Measurements from ENCODE around the gene SAMD1.

Gene SAMD1

DNA sequence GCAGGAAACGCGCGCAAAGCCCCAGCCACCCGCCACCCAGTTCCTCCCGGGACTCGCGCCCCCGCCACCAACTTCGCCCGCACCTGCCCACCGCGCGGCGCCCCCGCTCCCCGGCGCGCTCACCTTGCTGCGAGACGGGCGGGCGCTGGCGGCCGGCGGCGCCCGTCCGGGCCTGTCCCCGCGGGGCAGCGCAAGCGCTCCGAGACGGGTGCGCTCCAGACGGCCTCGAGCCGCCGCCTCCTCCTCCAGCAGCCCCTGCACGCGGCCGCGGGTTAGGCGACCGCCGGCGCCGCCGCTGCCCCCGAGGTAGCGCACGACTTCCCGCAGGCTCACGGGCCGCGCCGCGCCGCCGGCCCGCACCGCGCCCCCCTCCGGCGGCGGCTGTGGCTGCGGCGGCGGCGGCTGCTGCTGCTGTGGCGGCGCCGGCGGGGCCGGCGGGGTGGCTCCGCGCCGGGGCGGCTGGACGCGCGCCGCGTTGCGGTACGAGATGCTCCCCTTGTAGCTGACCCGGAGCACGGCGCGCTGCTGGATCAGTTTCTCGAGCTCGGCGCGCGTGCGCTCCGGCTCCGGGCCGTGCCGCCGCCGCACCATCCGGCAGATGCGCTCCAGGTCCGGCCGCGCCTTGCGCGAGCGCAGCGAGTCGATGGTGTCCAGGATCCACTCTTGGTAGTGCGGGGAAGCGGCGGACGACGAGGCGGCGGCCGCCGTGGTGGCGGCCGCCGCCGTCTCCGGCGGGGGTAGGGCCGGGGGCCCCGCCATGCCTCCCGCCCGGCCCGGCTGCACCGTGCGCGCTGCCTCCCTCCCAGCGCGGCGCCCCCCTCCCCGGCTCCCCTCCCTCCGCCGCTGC is 666 bp downstream of the SAMD1 start:
- DNase-seq (ENCODE audit: low read depth in 2 of 2) = peak in 1 of 2 experiments; percentile 20

DNA sequence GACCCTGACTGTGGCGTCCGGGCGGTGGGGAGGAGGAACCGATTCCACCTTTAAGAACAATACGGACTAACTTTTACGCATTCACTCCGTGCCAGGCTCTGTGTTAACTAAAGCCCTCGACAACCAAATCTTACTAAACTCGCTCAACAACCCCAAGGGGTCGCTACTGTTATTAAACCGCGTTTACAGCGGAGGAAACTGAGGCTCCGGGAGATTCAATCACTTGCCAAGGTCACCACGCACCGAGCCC is 1.2 kb downstream of the SAMD1 start:
- no peak for DNase-seq (ENCODE audit: low read depth in 2 of 2)

DNA sequence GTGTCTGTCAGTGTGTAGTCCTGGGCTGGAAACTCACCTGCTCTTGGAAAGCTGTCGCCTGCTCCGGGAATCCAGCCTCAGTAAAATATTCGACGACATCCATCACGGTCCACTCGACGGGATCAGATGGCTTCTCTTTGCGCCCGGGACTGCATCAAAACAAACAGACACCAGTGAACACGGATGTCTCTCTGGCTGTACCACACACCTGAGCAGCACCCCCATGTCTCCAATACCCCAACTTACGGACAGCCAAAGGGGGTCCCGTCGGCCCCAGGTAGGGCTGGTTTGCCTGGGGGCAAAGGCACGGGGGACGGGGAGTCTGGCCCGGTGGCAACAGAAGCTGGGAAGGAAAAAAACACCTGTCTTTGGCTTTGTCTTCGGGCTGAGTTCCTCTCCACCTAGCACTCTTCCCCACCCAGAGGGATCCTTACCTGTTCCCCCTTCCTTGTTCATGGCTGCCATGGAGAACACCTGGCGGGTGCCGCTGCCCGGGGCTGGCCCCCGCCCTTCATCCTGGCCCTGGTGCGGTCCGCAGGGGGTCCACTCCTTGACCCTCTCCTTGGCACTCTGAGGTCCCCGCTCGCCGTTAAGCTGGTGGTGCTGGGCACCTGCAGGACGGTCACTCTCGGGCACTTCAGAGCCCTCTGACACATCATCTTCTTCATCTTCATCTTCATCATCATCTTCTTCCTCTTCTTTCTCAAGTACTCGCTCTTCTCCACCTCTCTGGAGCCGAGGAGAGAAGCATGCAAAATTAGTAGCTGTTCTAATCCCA is 1.7 kb downstream of the SAMD1 start:
- no peak for DNase-seq (ENCODE audit: low read depth in 2 of 2)

DNA sequence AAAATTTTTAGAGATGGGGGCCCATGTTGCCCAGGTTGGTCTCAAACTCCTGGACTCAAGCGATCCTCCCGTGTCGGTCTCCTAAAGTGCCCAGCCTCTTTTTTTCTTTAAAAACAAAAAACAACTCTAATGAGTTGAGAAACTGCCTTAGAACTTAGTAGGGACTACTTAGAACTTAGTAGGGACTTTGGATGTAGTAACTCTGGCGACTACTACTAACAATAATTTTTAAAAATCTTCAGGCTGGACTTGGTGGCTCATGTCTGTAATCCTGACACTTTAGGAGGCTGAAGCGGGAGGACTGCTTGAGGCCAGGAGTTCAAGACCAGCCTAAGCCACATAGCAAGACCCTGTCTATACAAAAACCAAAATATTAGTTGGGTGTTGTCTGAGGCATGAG is 4.5 kb downstream of the SAMD1 start:
- no peak for DNase-seq (ENCODE audit: low read depth in 2 of 2)

DNA sequence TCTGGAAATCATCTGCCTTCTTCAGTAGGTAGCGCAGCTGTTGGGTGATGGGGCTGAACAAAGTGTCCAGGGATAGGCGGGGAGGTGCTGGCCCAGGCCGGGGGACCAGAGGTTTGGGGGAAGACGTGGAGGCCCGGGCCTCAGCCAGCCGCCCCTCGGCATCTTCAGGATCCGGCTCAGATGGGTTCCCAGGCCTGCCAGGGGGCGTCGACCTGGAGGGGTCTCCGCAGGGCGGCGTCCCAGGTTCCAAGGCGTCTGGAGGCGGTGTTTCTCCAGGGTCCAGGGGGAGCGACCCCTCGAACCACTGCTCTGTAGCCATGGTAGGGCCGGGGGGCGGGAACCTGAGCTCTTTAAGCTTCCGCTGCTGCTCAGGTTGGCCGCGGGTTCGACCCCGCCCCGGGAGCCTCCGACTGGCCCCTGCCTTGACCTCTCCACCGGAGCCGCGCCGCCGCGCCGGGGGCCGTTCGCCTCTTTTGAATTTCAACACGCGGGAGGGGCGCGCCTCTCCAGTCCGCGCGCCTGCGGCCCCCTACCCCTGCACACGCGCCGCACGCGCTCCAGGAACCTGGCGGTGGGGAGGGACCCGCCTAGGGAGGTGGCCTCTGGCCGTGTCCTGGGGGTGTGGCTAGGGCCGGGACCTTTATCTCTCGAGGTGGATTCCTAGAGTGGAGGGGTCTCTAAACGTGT is 5.1 kb downstream of the SAMD1 start, which contains the start of gene C19orf67:
Gene C19orf67, minus strand, starts transcription at position 475 of the 687 bp plus-strand sequence. Its CDS starts 156 bp downstream, at position 319.
- no peak for DNase-seq (ENCODE audit: low read depth in 2 of 2)

DNA sequence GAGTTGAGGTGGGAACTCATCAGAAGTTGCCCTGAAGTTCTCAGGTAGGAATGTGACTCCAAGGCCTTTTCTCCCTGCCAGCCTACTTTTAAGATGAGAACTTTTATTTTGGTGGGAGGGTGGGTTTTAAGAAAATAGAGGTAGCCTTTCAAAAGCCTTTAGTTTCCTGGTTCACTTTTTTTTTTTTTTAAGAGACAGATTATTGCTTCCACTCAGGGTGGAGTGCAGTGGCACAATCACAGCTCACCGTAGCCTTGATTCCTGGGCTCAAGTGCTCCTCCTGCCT is 7.9 kb downstream of the SAMD1 start:
- no peak for DNase-seq (ENCODE audit: low read depth in 2 of 2)

DNA sequence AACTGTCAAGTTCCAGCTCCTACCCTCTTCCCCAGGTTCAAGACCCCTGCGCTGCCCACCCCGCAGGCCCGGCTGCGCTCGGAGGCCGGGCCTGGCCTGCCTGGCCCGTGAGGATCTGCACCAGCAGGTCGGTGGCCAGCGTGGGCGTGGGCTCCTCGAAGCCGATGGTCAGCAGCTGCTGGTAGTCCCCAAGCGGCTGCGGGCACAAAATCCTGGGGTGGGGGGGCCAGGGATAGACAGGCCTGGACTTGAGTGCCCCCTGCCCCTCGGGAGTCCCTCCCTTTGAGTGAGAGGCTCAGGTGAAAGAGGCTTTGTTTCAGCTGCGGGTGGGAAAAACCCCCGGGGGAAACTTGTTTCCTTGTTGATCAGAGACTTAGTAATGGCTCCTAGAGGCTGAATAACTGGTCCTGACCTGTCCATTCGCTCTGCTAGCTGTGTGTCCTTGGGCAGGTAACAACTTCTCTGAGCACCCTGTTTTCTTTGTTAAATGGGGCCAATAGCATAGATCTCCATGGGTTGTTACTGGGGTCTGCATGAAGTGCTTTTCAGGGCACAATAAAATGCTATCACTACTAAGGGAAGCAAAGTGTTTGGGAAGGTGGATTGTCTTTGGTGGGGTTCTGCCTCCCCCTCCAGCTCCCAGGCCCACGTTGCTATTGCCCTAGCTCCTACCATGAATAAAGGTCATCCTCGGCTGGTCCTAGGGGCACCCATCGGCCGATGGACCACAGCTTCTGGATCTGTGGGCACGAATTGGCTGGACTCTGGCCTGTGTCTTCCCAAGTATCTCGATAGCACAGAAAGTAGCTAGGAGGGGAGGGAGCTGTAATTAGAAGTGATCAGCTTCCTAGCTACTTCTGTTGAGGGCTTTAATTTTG is 8.5 kb downstream of the SAMD1 start:
- DNase-seq (ENCODE audit: low read depth in 2 of 2) = no peak

DNA sequence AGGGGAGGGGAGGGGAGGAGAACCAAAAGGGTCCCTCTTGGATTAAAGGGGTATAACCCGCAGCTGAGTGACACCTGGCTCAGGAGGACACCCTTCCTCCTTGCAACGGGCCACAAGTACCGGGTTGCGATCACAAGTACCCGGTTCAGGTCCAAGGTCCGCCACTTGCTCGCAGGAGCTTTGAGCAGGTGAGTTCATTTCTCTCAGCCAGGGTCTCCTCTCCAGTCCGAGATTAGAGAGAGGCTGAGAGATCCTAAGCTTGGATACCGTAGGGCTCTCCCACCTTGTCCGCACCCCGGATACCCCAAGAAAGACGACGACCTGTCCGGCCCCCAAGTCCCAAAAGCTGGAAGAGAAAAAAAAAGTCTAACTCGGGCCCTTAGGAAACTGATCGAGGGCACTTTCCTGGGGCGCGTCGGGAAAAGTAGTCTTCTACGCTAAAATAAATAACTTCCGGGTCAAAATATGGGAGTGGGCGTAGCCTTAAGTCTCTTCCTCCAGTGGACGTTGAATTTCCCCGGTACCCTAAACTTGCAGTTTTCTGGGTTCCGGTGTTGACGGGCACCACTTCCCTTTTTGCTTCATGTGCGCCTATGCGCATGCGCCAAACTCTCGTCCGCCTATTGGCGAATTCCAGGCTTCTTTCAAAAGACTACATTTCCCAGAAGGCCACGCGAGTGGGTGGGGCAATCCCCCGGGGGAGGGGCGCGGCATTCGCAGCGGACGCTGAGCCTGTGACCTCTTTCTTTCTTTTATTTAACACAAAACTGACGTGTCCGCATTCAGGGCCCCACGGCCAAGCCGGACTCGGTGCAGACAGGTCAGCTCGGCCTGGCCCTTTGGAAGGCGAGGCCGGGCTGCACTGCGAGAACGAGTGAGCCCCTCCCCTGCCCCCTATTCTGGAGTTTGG is 9.4 kb downstream of the SAMD1 start:
- DNase-seq (ENCODE audit: low read depth in 2 of 2) = peak; percentile 99

DNA sequence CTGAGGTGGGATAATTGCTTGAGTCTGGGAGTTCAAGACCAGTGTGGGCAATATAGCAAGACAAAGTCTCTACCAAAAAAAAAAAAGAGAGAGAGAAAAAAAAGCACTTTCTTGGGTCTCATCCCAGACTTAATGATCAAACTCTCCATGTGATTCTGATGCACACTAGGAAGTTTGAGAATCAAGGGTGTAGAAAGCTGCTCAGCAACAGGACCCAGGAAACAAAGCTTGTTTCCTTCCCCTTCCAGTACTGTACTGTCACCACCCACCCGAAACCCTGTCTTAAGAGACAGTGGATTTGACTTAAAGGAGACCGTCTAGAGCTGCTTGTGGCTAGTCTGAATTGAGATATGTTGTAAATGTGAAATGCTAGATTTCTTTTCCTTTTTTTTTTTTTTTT is 12.1 kb downstream of the SAMD1 start:
- no peak for DNase-seq (ENCODE audit: low read depth in 2 of 2)

DNA sequence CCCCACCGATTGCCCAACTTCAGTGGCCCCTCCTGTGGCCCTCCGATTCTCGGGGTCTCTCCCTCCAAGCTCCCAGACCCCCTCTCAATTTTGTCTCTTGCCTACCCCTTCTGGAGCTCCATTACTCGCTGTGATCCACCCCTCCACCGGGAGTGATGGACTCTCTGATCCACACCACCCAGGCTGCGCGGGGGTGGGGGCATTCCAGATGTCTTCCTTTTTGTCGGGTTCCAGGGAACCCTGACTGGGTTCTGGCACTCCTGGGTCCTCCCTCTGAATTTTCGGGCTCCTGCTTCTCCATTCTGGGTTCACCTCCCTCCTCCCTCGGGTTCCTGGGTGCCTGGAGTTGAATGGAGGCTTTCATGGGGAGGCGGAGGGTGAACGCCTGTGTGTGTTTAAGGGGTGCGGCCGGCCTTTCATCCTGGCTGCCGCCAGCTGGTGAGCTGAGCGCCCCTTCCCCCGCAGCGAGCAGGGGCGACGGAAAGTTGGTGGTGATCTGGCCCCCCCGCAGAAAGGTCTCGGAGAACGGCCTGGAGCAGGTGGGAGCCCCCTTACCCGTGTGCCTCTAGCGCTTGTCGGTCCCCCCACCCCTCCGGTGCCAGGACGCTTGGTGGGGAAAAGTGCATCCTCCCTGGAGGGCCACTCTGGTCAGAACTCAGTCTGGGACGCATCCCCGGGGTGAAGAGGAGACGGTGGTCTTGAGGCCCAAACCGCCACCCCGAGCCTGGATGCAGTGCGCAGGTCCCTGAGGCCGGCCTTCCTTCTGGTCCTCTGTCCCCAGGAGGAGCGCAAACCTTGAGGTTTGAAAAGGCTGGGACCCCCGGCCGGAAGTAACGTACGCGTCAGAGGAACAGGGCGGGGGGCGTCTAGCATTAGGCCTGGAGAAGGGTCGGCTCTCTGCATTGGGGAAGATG is 16.4 kb downstream of the SAMD1 start:
- no peak for DNase-seq (ENCODE audit: low read depth in 2 of 2)

DNA sequence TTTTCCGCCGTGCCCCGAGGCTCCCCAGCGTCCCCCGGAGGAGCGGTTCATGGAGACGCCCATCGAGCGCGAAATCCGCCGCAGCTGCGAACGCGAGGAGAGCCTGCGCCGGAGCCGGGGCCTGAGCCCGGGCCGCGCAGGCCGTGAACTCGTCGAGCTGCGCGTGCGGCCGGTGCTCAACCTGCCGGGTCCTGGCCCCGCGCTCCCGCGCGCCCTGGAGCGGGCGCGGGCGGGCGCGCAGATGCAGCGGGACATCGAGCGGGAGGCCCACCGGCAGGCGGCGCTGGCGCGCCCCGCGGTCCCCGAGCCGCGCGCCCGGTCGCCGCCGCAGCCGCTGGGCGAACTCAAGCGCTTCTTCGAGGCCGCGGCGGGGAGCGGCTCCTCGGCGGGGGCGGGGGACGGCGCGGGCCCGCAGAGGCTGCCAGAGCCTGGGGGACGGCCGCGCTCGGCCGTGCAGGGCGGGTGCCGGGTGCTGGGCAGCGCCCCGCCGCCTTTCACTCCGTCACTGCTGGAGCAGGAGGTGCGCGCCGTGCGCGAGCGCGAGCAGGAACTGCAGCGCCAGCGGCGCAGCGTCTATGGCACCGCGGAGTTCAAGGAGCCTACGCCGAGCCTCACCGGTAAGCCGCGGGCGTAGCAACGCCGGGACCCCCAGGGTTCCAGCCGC is 17.2 kb downstream of the SAMD1 start:
- DNase-seq (ENCODE audit: low read depth in 2 of 2) = peak; percentile 25 to 32

DNA sequence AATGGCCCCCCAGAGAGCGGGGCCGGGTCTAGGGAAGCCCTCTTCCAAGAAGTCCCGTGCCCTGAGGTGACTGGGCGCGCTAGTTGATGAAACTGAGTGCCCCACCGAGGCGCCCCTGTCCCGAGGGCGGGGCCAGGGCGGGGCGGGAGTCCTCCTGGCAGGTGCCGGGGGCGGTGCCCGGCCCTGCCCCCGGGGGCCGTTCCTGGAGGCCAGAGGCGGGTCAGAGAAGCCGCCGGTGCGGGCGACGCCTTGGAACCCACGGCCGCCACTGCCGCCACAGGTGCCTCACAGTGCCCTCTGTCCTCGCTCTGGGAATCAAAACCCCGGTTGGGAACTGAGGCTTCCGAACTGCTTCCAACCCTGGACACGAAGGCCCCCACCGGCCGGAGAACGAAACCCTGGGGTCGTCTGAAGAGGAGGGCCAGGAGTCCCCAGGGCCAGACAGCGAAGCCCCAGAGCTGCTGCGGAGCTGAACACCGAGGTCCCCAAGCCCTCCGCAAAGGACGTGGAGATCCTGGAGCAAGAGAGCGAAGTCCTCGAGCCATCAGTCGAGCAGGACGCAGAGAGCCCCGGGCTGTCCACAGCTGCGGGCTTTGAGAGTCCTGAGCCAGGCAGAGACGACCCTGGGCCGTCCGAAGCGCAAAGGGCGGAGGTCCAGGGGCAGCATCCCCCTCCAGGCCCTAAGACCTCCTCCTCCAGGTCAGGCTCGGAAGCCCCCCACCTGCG is 17.9 kb downstream of the SAMD1 start, which contains the start of gene MISP3:
Gene MISP3, plus strand, starts transcription at position 252 of the 726 bp plus-strand sequence. CDS start 524 bp downstream, outside the sequence.
- no peak for DNase-seq (ENCODE audit: low read depth in 2 of 2)

DNA sequence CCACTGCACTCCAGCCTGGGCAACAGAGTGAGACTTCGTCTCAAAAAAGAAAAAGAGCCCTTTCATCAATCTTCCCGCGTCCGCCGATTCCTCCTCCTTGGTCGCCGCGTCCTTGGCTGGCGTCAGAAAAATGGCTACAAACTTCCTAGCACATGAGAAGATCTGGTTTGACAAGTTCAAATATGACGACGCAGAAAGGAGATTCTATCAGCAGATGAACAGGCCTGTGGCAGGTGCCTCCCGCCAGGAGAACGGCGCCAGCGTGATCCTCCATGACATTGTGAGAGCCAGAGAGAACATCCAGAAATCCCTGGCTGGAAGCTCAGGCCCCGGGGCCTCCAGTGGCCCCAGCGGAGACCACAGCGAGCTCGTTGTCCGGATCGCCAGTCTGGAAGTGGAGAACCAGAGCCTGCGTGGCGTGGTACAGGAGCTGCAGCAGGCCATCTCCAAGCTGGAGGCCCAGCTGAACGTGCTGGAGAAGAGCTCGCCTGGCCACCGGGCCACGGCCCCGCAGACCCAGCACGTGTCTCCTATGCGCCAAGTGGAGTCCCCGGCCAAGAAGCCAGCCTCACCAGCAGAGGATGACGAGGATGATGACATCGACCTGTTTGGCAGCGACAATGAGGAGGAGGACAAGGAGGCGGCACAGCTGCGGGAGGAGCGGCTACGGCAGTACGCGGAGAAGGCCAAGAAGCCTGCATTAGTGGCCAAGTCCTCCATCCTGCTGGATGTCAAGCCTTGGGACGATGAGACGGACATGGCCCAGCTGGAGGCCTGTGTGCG is 20.1 kb downstream of the SAMD1 start:
- DNase-seq (ENCODE audit: low read depth in 2 of 2) = no peak

DNA sequence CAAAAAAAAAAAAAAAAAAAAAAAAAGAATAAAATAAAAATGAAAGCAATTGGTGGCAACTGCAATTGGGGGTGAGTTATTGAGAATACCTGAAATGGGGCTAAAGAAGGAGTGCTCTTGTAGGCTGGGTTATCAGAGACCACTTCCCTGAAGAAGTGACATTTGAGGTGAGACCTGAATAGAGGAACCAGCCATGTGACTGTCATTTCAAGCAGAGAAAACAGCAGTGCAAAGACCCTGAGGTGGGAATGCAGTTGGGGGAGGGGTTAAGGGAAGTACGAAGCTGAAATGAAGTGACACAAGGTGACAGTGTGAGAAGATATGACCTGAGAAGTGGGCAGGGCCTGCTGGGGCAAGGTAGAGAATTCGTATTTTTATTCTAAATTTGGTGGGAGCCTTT is 24.4 kb downstream of the SAMD1 start:
- no peak for DNase-seq (ENCODE audit: low read depth in 2 of 2)

DNA sequence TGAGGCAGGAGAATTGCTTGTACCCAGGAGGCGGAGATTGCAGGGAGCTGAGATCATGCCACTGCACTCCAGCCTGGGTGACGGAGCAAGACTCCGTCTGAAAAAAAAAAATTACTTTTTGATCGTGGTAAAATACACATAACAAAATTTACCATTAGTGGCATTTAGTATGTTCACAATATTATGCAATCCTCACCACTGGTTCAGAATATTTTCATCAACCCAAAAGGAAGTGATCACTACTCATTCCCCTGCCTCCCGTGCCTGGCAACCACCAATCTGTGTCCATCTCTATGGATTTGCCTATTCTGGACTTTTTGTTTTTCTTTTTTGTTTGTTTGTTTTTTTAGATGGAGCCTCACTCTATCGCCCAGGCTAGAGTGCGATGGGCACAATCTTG is 27.4 kb downstream of the SAMD1 start:
- DNase-seq (ENCODE audit: low read depth in 2 of 2) = no peak

DNA sequence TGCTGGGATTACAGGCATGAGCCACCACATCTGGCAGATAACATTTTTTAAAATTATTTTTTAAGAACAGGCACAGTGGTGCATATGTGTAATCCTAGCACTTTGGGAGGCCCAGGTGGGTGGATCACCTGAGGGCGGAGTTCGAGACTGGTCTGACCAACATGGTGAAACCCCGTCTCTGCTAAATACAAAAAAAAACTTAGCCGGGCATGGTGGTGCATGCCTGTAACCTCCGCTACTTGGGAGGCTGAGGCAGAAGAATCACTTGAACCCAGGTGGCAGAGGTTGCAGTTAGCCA is 28.0 kb downstream of the SAMD1 start:
- no peak for DNase-seq (ENCODE audit: low read depth in 2 of 2)

DNA sequence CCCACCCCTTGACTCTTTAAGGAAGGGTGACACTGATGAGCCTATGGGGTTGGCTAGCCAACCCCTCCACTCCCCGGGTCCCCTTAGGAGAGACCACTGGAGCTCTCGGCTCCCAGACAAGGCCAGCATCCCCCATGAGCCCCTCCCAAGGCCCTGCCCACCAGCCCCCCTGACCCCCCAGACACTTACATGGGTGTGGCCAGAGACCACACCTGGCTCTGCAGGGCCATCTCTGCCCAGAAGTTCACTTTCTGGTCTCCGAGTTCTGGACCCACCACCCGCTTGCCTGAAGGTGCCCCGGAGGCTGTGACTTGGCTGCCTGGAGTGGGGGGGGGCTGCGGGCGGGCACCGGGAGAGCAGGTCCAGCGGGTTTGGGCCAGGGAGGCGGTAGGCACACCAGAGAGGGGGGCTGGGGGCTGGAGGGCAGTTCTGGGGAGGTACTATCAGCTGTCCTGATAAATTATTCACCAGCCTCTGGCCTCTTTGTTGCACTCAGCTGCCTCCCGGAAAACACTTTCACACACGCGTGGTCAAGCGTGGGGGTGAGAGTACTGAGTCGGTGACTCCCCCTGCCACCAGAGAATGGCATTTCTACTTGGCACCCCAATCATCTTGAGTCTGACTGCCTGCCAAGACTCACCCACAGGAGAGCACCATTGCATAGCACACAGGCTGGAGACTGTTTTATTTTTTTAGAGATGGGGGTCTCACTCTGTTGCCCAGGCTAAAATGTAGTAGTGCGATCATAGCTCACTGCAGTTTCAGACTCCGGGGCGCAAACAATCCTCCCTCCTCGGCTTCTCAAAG is 28.6 kb downstream of the SAMD1 start, which contains the start of gene PALM3:
Gene PALM3, minus strand, starts transcription at position 326 of the 807 bp plus-strand sequence. Its CDS starts 96 bp downstream, at position 230.
- no peak for DNase-seq (ENCODE audit: low read depth in 2 of 2)
